PC-9 (cell line): ENCODE data around the gene TH. TPM values are rescaled to one million over a fixed set of nuclear protein-coding genes. Genes with fewer than 3 reads are reported as not detected.

Source experiments
- BruUV-seq: library from RNA; stranded (reverse); fragments of 400-500 nt; replicated peaks from 2 replicates; lab custom pipeline; 2021; lab: Mats Ljungman, UMichigan
- CTCF ChIA-PET: fragments of 300-600 bp; sonication (Branson Sonifier 250); formaldehyde crosslinking; loops from one replicate; lab custom pipeline; 2022; ENCODE audit warnings: antibody characterized with exemption; lab: Charles Lee
- POLR2A ChIA-PET: fragments of 300-600 bp; sonication (Branson Sonifier 250); formaldehyde crosslinking; loops from one replicate; lab custom pipeline; 2022; ENCODE audit warnings: antibody characterized with exemption; ENCODE audit not compliant: unreplicated experiment; lab: Charles Lee
- DNase-seq, 2 experiments: peaks; one replicate each; pipeline versions ENCODE4 v3.0.0 to v3.0.0-alpha.2; 2015 to 2022; ENCODE audit warnings: mixed read lengths in 1 of 2
- H2AFZ ChIP-seq: fragments of 200-600 bp; sonication (generic); 2 replicates; pipeline ENCODE4 v1.8.1; 2017; ENCODE audit warnings: antibody characterized with exemption
- H3F3A ChIP-seq: fragments of 200-600 bp; sonication (generic); 2 replicates; pipeline ENCODE4 v1.8.1; 2017; ENCODE audit warnings: antibody characterized with exemption, mild to moderate bottlenecking, low read depth; ENCODE audit not compliant: insufficient read depth
- H3K27ac ChIP-seq: fragments of 200-600 bp; sonication (generic); 2 replicates; pipeline ENCODE4 v1.6.1; 2016; ENCODE audit warnings: mixed run types
- H3K27me3 ChIP-seq: fragments of 200-600 bp; sonication (generic); 2 replicates; pipeline ENCODE4 v1.6.1; 2016; ENCODE audit warnings: low read depth, mixed run types; ENCODE audit not compliant: insufficient read depth
- H3K36me3 ChIP-seq: fragments of 200-600 bp; sonication (generic); 2 replicates; pipeline ENCODE4 v1.6.1; 2016; ENCODE audit warnings: low read depth, mixed run types
- H3K4me1 ChIP-seq: fragments of 200-600 bp; sonication (generic); replicated peaks from 2 replicates; pipeline ENCODE4 v1.6.1; 2016; ENCODE audit warnings: mixed run types; ENCODE audit not compliant: insufficient read depth
- H3K4me2 ChIP-seq: fragments of 200-600 bp; sonication (generic); 2 replicates; pipeline ENCODE4 v1.6.1; 2017; ENCODE audit warnings: mixed run types
- H3K4me3 ChIP-seq: fragments of 200-600 bp; sonication (generic); 2 replicates; pipeline ENCODE4 v1.6.1; 2016; ENCODE audit warnings: mixed run types
- H3K79me2 ChIP-seq: fragments of 200-600 bp; sonication (generic); 2 replicates; pipeline ENCODE4 v1.6.1; 2017; ENCODE audit warnings: low read depth, mixed run types
- H3K9me2 ChIP-seq: fragments of 200-600 bp; sonication (generic); 2 replicates; pipeline ENCODE4 v1.8.1; 2017; ENCODE audit warnings: mild to moderate bottlenecking; ENCODE audit not compliant: insufficient read depth
- H3K9me3 ChIP-seq: fragments of 200-600 bp; sonication (generic); 2 replicates; pipeline ENCODE4 v1.8.1; 2016; ENCODE audit warnings: low read depth; ENCODE audit not compliant: insufficient read depth
- H4K20me1 ChIP-seq: fragments of 200-600 bp; sonication (generic); 2 replicates; pipeline ENCODE4 v1.8.1; 2017; ENCODE audit not compliant: insufficient read depth
- CTCF ChIP-seq: fragments of 200-600 bp; sonication (generic); conservative IDR thresholded peaks from 2 replicates; pipeline ENCODE4 v1.6.1; 2017; ENCODE audit warnings: mixed run types, antibody characterized with exemption, mild to moderate bottlenecking, moderate library complexity
- EZH2 ChIP-seq: fragments of 200-600 bp; sonication (generic); IDR thresholded peaks from 2 replicates; pipeline ENCODE4 v1.8.0; 2017; ENCODE audit warnings: antibody characterized with exemption, low read depth
- intact Hi-C: fragments of 100-400 bp; cut with micrococcal nuclease; formaldehyde crosslinking; loops from one replicate; pipeline ENCODE4 v1.10.0; 2022; ENCODE audit not compliant: unreplicated experiment
- total RNA-seq: library from RNA; stranded (reverse); gene quantifications from 2 replicates; pipeline ENCODE4 v1.2.3, GENCODE V29; 2021

Gene TH
- total RNA-seq, 1 experiment from 2014 or later, result 2.2 TPM

GRCh38 chr11:2121227-2122130, 50.1 kb downstream of the TH start:
- POLR2A ChIA-PET, result interaction anchor here (0.6 kb wide), 1 partner anchor 65 kb away, joined by 10 read pairs; no protein-coding TSS in a partner anchor
- no peaks in the 10 kb centered on the region for H3K79me2 ChIP-seq

GRCh38 chr11:2120359-2121100, 51.1 kb downstream of the TH start:
- H3K36me3 ChIP-seq, result no peaks in the 10 kb centered on the region
- POLR2A ChIA-PET, result interaction anchor here (0.6 kb wide), 1 partner anchor 64 kb away, joined by 10 read pairs; no protein-coding TSS in a partner anchor
- peaks cover 6% of the 10 kb centered on the region for H3K4me1 ChIP-seq
- H3K27me3 ChIP-seq, result peaks cover 8% of the 10 kb centered on the region; the same call in 1 of the 2 replicates
- no peaks in the 10 kb centered on the region for H4K20me1 ChIP-seq
- no peak overlapping the region for H2AFZ ChIP-seq
- no peaks in the 10 kb centered on the region for H3F3A ChIP-seq
- no peaks in the 10 kb centered on the region for H3K9me3 ChIP-seq
- CTCF ChIA-PET, result no interaction called here
- H3K4me3 ChIP-seq, result no peak overlapping the region
- intact Hi-C loops, result no loop called here
- H3K9me2 ChIP-seq, result no peaks in the 10 kb centered on the region
- no TSS peak for BruUV-seq
- no peak for TF ChIP-seq CTCF
- no peak for TF ChIP-seq EZH2
- H3K79me2 ChIP-seq, result no peaks in the 10 kb centered on the region
- no peak for DNase-seq
- H3K27ac ChIP-seq, result no peak overlapping the region
- no peak overlapping the region for H3K4me2 ChIP-seq

More at GRCh38 chr11:2121227-2122130, 50.1 kb downstream of the TH start:
- Histone ChIP-seq H3K36me3 (no peaks in the 10 kb centered on the region), H3K9me2 (no peaks in the 10 kb centered on the region), H3K9me3 (no peaks in the 10 kb centered on the region), H4K20me1 (no peaks in the 10 kb centered on the region), H3K27me3 (peaks cover 8% of the 10 kb centered on the region; the same call in 1 of the 2 replicates), H3K27ac (no peak overlapping the region), H3F3A (no peaks in the 10 kb centered on the region), H3K4me3 (no peak overlapping the region), H2AFZ (no peak overlapping the region), H3K4me1 (peaks cover 6% of the 10 kb centered on the region), H3K4me2 (no peak overlapping the region)
- intact Hi-C loops, result no loop called here
- CTCF ChIA-PET, result no interaction called here
- no peak for TF ChIP-seq CTCF
- TF ChIP-seq EZH2, result no peak
- BruUV-seq, result no TSS peak
- DNase-seq, result no peak

- H3K27me3 ChIP-seq, result peaks cover 8% of the 10 kb centered on the region; the same call in 1 of the 2 replicates
- H4K20me1 ChIP-seq, result no peaks in the 10 kb centered on the region
- no peaks in the 10 kb centered on the region for H3K36me3 ChIP-seq
- no peak overlapping the region for H3K4me2 ChIP-seq
- peaks cover 6% of the 10 kb centered on the region for H3K4me1 ChIP-seq
- CTCF ChIA-PET, result no interaction called here
- TF ChIP-seq CTCF (no peak), EZH2 (no peak)
- no peaks in the 10 kb centered on the region for H3K9me2 ChIP-seq
- no TSS peak for BruUV-seq
- H3F3A ChIP-seq, result no peaks in the 10 kb centered on the region
- no peak overlapping the region for H3K27ac ChIP-seq
- H3K4me3 ChIP-seq, result no peak overlapping the region
- no peaks in the 10 kb centered on the region for H3K79me2 ChIP-seq
- H3K9me3 ChIP-seq, result no peaks in the 10 kb centered on the region
- H2AFZ ChIP-seq, result no peak overlapping the region
- no peak for DNase-seq
- POLR2A ChIA-PET, result no interaction called here
- intact Hi-C loops, result no loop called here
These were observed 52.9 kb downstream of the TH start for GRCh38 chr11:2118677-2119076.
